Embryonic facial prominence (tissue), 1 donor: ENCODE measurements around the gene TRIM60.
"Not testable (repeated sequence)": the region's sequence is repeated elsewhere in the genome, so short reads cannot be mapped to it uniquely, and the experiment has no call there.

Source experiments
- DNase-seq: peaks from one replicate; pipeline ENCODE4 v3.0.0-alpha.2; 2016; ENCODE audit errors: extremely low spot score

The TRIM60 gene

DNA sequence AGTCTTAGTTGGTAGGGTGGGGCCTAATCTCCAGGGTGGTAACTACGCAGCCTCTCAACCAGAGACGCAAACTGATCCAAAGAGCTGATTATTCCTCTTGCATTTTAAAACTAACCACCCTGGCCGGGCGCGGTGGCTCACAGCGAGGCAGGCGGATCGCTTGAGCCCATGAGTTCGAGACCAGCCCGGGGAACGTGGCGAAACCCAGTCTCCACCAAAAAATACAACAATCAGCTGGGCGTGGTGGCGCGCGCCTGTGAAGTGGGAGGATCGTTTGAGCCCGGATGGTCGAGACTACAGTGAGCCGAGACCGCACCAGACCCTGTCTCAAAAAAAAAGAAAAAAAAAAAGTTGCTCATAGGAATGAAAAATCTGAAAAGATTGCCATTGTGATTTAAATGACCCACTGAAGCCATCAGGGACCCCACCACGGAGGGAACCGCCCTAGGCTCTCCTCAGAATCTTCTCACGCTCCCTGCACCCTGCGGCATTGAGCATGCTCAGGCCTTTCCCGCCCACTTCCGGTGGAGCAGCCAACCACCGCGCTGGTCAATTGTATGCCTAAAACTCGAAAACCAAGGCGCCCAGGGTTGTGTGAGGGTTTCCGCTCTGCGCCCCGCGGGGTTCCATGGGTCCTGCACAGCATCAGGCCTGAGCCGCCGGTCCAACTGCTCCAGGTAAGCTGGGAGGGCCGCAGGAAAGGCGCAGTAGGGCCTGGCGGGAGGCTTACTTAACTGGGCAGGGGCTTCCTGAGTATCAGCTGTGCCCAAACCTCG is at the start of gene TRIM60:
TRIM60 (plus strand) TSS at position 564 of the 776 bp plus-strand sequence. CDS start 8,074 bp downstream, outside the sequence.
- DNase-seq, result no peak

DNA sequence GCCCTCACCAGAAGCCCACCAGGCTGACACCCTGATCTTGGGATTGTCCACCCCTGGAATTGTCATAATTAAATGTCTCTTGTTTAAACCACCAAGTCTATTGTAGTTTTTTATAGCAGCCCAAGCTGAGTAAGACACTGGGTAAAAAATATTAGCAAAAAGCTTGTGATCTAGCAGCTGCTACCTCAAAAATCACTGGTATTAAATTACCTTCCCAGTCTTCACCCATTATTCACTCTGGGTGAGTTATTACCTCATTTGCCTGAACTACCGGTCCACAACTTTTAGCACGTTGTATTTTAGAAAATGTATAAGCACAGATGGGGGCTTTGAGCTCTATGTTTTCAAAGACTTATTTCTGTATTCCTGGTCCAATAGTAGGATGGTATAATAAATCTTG is 42.3 kb upstream of the TRIM60 start:
- DNase-seq, result no peak

DNA sequence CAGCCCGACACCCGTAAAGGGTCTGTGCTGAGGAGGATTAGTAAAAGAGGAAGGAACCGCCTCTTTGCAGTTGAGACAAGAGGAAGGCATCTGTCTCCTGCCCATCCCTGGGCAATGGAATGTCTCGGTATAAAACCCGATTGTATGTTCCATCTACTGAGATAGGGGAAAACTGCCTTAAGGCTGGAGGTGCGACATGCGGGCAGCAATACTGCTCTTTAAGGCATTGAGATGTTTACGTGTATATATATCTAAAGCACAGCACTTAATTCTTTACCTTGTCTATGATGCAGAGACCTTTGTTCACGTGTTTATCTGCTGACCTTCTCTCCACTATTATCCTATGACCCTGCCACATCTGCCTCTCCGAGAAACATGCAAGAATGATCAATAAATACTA is 41.0 kb upstream of the TRIM60 start:
- not testable (repeated sequence) for DNase-seq

DNA sequence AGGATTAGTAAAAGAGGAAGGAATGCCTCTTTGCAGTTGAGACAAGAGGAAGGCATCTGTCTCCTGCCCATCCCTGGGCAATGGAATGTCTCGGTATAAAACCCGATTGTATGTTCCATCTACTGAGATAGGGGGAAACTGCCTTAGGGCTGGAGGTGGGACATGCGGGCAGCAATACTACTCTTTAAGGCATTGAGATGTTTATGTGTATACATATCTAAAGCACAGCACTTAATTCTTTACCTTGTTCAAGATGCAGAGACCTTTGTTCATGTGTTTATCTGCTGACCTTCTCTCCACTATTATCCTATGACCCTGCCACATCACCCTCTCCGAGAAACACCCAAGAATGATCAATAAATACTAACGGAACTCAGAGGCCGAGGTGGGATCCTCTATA is 35.7 kb upstream of the TRIM60 start:
- not testable (repeated sequence) for DNase-seq

DNA sequence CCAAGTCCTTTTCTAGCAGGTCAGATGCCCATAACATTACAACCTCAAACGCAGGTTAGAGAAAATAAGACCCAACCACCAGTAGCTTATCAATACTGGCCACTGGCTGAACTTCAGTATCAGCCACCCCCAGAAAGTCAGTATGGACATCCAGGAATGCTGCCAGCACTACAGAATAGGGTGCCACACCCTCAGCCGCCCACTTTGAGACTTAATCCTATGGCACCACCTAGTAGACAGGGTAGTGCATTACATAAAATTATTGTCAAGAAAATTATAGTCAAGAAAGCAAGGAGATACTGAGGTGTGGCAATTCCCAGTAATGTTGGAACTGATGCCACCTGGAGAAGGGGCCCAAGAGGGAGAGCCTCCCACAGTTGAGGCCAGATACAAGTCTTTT is 34.5 kb upstream of the TRIM60 start:
- DNase-seq, result no peak

DNA sequence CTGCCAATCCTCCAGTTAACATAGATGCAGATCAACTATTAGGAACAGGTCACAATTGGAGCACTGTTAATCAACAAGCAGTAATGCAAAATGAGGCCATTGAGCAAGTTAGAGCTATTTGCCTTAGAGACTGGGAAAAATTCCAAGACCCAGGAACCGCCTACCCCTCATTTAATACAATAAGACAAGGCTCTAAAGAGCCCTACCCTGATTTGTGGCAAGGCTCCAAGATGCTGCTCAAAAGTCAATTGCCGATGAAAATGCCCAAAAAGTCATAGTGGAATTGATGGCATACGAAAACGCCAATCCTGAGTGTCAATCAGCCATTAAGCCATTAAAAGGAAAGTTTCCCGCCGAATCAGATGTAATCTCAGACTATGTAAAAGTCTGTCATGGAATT is 33.9 kb upstream of the TRIM60 start:
- DNase-seq, result no peak

DNA sequence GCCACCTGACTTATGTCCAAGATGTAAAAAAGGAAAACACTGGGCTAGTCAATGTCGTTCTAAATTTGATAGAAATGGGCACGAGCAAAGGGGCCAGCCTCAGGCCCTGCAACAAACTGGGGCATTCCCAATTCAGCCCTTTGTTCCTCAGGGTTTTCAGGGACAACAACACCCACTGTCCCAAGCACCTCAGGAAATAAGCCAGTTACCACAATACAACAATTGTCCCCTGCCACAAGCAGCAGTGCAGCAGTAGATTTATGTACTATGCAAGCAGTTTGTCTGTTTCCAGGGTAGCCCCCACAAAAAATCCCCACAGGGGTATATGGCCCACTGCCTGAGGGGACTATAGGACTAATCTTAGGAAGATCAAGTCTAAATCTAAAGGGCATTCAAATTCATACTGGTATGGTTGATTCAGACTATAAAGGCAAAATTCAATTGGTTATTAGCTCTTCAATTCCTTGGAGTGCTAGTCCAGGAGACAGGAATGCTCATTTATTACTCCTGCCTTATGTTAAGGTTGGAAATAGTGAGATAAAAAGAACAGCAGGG is 33.2 kb upstream of the TRIM60 start:
- not testable (repeated sequence) for DNase-seq

DNA sequence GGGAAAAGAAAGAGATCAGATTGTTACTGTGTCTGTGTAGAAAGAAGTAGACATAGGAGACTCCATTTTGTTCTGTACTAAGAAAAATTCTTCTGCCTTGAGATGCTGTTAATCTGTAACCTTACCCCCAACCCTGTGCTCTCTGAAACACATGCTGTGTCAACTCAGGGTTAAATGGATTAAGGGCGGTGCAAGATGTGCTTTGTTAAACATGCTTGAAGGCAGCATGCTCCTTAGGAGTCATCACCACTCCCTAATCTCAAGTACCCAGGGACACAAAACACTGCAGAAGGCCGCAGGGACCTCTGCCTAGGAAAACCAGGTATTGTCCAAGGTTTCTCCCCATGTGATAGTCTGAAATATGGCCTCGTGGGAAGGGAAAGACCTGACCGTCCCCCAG is 29.8 kb upstream of the TRIM60 start:
- not testable (repeated sequence) for DNase-seq

DNA sequence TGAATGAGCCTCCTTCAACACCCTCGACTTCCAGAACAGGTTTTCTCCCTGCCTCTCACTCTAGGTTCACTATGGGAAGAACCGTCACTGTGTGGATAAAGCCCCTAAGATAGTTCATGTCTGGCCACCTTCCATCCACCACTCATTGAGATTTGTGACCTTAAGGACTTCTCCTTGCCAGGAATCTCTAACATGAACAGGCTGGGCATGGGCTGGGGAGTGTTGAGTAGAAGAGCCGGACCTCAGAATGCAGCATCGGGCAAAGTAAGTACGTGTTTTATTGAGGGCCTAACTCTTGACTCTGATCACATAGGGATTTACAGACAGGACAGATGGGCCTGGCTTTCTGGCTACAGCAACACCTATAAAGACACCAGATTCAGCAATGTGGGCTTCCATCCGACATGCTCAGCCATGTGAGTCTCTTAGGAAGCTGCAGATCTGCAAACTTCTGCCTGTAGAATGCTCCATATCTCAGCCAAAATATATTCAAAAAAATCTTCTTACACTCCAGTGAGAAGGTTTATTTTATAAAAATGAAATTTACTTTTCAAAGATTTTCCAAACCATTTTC is 26.4 kb upstream of the TRIM60 start:
- no peak for DNase-seq

DNA sequence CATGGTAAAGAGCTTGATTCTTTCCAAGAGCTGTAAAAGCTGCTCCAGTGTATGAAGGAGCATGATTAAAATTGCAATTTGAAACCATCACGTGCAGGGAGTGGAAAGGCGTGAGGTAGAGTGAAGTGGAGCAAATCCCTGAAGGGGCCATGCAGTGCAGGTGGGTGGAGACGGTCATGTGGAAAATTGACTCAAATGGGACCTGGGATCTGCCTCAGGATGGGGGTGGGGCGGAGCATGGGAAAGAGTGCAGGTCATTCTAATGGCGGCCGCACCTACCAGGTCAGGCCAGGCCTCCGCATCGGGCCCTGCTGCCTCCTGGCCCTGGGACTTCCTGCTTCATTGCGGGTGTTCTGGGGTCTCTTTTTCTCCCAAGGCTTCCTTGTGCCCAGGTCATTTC is 25.3 kb upstream of the TRIM60 start:
- DNase-seq, result no peak

DNA sequence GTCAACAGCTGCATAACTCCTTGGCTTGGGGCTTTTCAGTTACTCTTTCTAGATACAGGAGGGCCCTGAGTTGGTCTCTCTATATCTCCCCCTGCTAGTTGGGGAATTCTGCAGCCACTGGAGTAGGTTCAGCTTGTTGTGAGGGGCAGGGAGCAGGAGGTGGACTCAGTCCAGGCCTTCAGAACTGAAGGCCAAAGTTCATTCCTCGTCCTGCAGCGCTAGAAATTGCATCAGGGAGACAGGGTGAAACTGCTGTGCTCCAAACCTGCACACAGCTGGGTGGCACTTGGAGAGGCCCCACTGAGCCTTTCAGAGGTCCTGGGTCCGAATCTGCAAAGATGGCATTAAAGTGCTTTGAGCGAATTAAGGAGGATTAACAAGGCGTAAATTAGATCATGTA is 24.9 kb upstream of the TRIM60 start:
- DNase-seq, result no peak

DNA sequence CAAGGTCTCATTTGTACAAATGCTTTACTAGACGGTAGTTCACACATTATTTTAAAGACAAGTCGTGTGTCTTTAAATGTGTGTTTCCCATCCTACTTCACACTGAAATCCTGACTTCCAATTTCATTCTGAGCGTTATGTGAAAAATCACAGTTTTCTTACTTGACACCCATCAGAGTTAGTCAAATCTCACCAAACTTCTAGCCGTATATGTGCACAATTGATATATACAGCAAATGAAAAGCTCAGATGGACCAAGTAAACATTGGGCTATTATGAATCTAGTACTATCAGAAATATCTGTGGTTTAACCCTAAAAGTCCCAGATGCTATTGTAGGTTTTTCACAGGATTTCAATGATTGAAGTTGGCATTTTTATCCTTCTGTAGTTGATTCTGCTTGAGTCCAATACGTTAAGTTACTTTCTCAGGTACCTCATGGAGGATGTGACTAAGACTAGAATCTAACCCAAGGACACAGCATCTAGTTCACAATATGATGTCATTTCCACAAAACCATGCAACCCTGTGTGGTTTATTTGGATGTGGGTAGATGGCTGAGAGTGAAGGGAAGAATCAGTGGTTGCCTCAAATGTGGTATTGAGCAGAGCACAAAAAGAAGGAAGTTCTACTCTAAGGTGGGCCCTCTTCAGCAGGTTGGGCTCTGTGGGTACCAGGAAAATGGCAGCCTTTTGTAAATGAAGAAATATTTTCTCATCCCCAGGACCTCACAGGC is 22.1 kb upstream of the TRIM60 start:
- DNase-seq, result no peak

DNA sequence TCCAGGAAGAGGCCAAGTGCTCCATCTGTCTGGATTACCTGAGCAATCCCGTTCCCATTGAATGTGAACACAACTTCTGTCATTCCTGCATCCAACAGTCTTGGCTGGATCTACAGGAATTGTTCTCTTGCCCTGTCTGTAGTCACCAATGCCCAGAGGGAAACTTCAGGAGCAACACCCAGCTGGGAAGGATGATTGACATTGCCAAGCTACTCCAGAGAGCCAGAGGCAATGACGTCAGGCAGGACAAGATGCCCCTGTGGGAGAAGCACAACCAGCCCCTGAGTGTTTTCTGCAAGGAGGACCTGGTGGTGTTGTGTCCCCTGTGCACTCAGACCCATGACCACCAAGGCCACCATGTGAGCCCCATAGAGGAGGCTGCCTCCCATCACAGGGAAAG is 21.3 kb upstream of the TRIM60 start:
- no peak for DNase-seq

DNA sequence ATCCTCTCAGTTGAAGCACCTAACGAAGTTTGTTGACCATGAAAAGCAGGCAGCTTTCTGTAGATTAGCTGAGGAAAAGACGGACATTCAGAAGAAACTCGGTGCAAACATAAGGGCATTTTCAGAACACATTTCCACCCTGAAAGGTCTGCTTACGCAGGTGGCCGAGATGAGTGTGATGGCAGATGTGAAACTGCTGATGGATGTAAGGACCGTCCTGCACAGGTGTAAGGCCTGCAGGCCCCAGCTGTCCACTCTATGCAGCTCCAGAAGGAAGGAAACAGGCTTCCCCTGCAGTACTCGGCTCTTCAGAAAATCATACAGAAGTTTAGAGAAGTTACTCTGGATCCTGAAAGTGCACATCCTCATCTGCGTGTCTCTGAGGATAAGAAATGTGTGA is 20.8 kb upstream of the TRIM60 start:
- no peak for DNase-seq

DNA sequence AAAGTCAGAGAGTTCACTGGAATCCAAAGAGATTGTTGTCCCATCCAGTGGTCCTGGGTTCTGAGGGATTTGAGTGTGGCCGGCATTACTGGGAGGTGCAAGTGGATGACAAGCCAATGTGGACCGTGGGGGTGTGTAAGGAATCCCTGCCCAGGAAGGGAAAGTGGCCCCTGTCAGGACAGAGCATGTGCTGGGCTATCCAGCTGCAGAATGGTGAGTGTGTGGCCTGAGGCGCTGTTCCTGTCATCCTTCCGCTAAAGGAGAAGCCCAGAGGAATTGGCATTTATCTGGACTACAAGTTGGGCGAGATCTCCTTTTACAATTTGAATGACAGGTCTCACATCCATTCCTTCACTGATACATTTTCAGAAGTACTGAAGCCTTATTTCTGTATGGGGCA is 20.4 kb upstream of the TRIM60 start:
- DNase-seq, result no peak

DNA sequence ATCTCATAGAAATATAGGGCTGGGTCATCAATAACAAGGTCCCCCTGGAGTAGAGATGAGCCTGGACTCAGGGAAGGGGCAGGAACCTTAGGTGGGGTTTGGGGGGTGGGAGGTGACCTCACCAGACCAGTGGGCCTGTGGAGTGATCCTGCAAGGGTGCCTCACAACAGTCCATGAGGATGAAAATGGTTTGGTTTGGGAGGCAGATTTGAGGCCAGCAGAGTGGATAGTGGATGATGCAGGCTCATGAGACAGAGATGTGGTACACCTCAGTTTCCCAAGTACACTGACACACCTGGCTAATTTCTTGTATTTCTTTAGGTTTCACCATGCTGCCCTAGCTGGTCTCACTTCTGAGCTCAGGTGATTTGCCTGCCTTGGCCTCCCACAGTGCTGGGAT is 18.1 kb upstream of the TRIM60 start:
- no peak for DNase-seq

DNA sequence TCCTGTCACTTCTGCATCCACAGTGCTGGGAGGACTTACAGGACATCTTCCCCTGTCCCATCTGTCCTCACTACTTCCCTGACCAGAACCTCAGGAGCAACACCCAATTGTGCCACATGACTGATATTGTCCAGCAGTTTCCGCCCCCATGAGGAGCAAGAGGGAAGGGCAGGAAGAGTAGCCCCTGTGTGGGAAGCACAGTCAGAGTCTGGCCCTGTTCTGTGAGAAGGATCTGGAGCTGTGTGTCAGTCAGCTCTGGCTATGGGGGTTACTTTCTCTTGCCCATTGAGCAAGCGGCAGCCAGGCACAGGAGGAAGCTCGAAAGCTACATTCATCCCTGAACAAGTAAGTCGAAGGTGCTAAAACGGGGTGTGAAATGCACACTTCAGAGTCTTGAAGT is 14.8 kb upstream of the TRIM60 start:
- no peak for DNase-seq

DNA sequence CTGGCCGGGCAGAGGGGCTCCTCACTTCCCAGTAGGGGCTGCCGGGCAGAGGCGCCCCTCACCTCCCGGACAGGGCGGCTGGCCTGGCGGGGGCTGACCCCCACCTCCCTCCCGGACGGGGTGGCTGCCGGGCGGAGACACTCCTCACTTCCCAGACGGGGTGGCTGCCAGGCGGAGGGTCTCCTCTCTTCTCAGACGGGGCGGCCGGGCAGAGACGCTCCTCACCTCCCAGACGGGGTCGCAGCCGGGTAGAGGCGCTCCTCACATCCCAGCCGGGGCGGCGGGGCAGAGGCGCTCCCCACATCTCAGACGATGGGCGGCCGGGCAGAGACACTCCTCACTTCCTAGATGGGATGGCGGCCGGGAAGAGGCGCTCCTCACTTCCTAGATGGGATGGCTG is 11.8 kb upstream of the TRIM60 start:
- not testable (repeated sequence) for DNase-seq

DNA sequence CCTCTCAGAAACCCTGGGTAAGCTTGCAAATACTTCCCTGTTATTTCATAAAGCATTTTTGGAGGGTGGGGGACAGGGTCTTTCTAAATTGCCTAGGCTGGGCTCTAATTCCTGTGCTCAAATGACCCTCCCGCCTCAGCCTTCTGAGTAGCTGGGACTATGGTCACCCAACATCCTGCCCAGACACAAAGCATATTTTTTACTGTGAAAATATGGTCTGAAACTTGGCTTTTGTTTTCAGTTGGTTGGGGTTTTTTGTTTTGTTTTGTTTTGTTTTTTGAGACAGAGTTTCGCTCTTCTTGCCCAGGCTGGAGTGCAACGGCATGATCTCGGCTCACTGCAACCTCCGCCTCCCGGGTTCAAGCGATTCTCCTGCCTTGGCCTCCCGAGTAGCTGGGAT is 6.0 kb upstream of the TRIM60 start:
- DNase-seq, result not testable (repeated sequence)

DNA sequence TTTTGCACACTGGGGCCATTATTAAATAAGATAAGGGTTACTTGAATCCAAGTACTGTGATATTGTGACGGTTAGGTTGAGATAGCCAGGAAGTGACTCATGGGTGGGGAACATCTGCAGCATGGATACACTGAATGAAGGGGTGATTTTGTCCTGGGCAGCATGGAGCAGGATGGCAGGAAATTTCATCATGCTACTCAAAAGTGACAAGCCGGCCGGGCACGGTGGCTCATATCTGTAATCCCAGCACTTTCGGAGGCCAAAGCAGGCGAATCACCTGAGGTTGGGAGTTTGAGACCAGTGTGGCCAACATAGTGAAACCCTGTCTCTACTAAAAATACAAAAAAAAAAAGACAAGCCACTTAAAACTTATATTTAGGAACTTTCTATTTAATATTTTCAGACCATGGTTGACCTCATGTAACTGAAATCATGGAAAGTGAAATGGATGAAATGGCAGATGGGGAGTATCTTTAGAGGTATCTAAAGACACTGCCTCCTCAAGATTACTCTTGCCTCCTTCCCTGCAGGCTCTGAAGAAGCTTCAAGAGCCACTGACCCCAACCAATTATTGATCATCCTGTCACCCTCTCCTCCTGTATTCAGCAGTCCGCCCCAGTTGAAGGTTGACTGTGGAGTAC is 3.9 kb upstream of the TRIM60 start:
- DNase-seq, result no peak

DNA sequence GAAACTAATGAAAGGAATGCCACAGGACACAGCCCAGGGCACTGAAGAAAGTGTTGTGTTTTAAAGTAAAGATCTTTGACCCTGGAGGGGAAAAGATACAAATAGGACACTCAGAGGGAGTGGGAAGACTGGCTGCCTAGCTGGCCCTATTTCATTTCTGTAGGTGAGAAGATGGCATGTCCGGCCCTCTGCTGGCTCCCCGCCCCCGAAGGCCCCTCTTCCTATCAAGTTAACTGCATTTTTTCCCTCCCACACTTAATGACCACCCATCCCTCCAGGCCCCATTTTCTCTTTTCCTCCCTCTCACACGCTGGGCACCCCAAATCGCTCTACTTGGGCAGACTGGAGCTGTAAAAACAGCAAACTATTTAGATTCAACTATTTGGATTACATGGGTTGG is 16.4 kb downstream of the TRIM60 start:
- DNase-seq, result no peak

DNA sequence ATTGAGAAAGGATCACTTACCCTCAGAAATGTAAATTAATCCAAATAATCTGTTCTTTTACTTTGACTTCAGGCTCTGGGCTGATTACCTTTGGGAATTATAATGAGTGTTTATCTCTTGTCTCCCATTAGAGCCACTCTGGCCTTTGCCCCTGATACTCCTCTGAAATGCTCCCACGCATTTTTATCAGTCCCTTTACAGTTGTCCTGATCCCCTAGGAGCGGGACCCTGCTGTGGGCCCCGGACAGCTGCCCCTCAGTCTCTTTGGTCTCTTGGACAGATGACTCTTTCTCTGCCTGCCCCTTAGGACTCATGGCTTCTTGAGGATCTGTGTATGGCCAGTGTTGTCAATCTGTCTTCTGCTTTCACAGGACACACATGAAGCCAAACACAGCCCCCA is 20.8 kb downstream of the TRIM60 start:
- no peak for DNase-seq
